ENCODE measurements around the gene C17orf78. TPM values are rescaled to one million over a fixed set of nuclear protein-coding genes. Genes with fewer than 3 reads are reported as not detected.

C17orf78 gene
- total RNA-seq, 2 experiments from 2014 or later: not detected

GRCh38 chr17:37358830-37359681 lies 16.7 kb upstream of the C17orf78 start:
- peak overlapping the region; percentile 91 for H3K27ac Mint-ChIP-seq
- H3K4me1 Mint-ChIP-seq (ENCODE audit: low read depth): peaks cover 24% of the 10 kb centered on the region
- H3K27me3 Mint-ChIP-seq: no peaks in the 10 kb centered on the region
- ChIA-PET CTCF (interaction anchor here (0.7 to 2.6 kb wide), 9 partner anchors 9 to 54 kb away, joined by 3 to 18 read pairs (median 3); no protein-coding TSS in a partner anchor), POLR2A (interaction anchor here (0.5 to 2.1 kb wide), 10 partner anchors 8 to 121 kb away, joined by 3 to 7 read pairs (median 4); no protein-coding TSS in a partner anchor)
- peak overlapping the region; percentile 96 for H3K4me3 Mint-ChIP-seq
- ATAC-seq: peak; percentile 98
- H3K36me3 Mint-ChIP-seq (ENCODE audit: low read depth): peaks cover 17% of the 10 kb centered on the region
- intact Hi-C loops (cut with micrococcal nuclease): loop anchor here (5.0 kb wide), 1 partner anchor 48 kb away; the partner anchor contains the start of genes ACACA and TADA2A
- DNase-seq: peak; percentile 97
- TF ChIP-seq, protein P1, sequence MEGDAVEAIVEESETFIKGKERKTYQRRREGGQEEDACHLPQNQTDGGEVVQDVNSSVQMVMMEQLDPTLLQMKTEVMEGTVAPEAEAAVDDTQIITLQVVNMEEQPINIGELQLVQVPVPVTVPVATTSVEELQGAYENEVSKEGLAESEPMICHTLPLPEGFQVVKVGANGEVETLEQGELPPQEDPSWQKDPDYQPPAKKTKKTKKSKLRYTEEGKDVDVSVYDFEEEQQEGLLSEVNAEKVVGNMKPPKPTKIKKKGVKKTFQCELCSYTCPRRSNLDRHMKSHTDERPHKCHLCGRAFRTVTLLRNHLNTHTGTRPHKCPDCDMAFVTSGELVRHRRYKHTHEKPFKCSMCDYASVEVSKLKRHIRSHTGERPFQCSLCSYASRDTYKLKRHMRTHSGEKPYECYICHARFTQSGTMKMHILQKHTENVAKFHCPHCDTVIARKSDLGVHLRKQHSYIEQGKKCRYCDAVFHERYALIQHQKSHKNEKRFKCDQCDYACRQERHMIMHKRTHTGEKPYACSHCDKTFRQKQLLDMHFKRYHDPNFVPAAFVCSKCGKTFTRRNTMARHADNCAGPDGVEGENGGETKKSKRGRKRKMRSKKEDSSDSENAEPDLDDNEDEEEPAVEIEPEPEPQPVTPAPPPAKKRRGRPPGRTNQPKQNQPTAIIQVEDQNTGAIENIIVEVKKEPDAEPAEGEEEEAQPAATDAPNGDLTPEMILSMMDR (IDR thresholded peaks at IDR 0.05): peak; percentile 41
- H3K9me3 Mint-ChIP-seq: no peaks in the 10 kb centered on the region

DNA sequence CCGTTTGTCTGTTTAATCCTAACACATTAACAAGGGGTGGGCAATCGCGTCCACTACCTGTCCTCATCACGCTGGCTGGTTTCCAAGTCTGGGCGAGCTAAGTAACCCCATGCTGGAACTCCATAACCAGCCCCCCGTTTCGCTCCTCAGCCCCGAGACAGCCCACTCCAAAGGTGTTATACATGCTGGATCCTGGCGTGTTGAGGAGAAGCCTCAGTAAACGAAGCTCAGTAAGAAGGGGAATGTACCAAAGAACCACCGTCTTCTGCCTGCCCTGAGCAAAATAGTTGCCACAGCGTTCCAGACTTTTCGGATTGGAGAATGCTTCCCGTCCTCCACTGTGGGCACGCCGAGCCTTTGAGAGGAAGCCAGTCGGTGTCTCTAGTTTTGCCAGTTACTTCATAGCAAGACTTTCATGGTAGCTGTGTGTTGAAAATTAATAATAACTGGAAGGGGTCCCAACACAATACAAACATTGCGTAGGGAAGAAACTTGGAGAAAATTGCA lies 16.1 kb upstream of the C17orf78 start:
- peaks cover 19% of the 10 kb centered on the region for H3K4me1 Mint-ChIP-seq (ENCODE audit: low read depth)
- ChIA-PET POLR2A (interaction anchor here (0.5 to 2.1 kb wide), 3 partner anchors 16 to 31 kb away, joined by 3 to 7 read pairs (median 4); no protein-coding TSS in a partner anchor), CTCF (interaction anchor here (1.2 to 2.6 kb wide), 4 partner anchors 8 to 48 kb away, joined by 3 to 18 read pairs (median 4); no protein-coding TSS in a partner anchor)
- ATAC-seq: no peak
- peaks cover 11% of the 10 kb centered on the region for H3K36me3 Mint-ChIP-seq (ENCODE audit: low read depth)
- H3K27ac Mint-ChIP-seq: peak overlapping the region; percentile 83
- no peaks in the 10 kb centered on the region for H3K27me3 Mint-ChIP-seq
- TF ChIP-seq, protein P1 (IDR thresholded peaks at IDR 0.05): no peak
- no peak for DNase-seq
- intact Hi-C loops (cut with micrococcal nuclease): loop anchor here (5.0 kb wide), 1 partner anchor 48 kb away; the partner anchor contains the start of genes ACACA and TADA2A
- H3K4me3 Mint-ChIP-seq: peak overlapping the region; percentile 58
- H3K9me3 Mint-ChIP-seq: no peaks in the 10 kb centered on the region

- no peak overlapping the region for H3K4me3 Mint-ChIP-seq
- POLR2A ChIA-PET: interaction anchor here (1.0 kb wide), 1 partner anchor 48 kb away, joined by 3 read pairs; no protein-coding TSS in a partner anchor
- TF ChIP-seq, protein P1 (IDR thresholded peaks at IDR 0.05): no peak
- peaks cover 11% of the 10 kb centered on the region for H3K36me3 Mint-ChIP-seq (ENCODE audit: low read depth)
- intact Hi-C loops (cut with micrococcal nuclease): no loop called here
- peaks cover 19% of the 10 kb centered on the region for H3K4me1 Mint-ChIP-seq (ENCODE audit: low read depth)
- no peak for ATAC-seq
- no peak for DNase-seq
- no peaks in the 10 kb centered on the region for H3K27me3 Mint-ChIP-seq
- H3K9me3 Mint-ChIP-seq: no peaks in the 10 kb centered on the region
- CTCF ChIA-PET: interaction anchor here (3.2 kb wide), 1 partner anchor 13 kb away, joined by 28 read pairs; no protein-coding TSS in a partner anchor
- no peak overlapping the region for H3K27ac Mint-ChIP-seq
Measured at GRCh38 chr17:37360632-37361031, 15.2 kb upstream of the C17orf78 start.

GRCh38 chr17:37361543-37361942 lies 14.2 kb upstream of the C17orf78 start:
- peaks cover 11% of the 10 kb centered on the region for H3K36me3 Mint-ChIP-seq (ENCODE audit: low read depth)
- no peak for ATAC-seq
- peaks cover 19% of the 10 kb centered on the region for H3K4me1 Mint-ChIP-seq (ENCODE audit: low read depth)
- H3K27ac Mint-ChIP-seq: no peak overlapping the region
- POLR2A ChIA-PET: interaction anchor here (1.0 kb wide), 1 partner anchor 47 kb away, joined by 3 read pairs; no protein-coding TSS in a partner anchor
- intact Hi-C loops (cut with micrococcal nuclease): no loop called here
- no peaks in the 10 kb centered on the region for H3K9me3 Mint-ChIP-seq
- CTCF ChIA-PET: interaction anchor here (1.1 to 3.2 kb wide), 3 partner anchors 9 to 36 kb away, joined by 4 to 28 read pairs (median 6); no protein-coding TSS in a partner anchor
- TF ChIP-seq, protein P1 (IDR thresholded peaks at IDR 0.05): no peak
- no peak overlapping the region for H3K4me3 Mint-ChIP-seq
- DNase-seq: no peak
- no peaks in the 10 kb centered on the region for H3K27me3 Mint-ChIP-seq
